ENCODE data around the gene NME7.
"Not testable (repeated sequence)": the region's sequence is repeated elsewhere in the genome, so short reads cannot be mapped to it uniquely, and the experiment has no call there.

Gene NME7

DNA sequence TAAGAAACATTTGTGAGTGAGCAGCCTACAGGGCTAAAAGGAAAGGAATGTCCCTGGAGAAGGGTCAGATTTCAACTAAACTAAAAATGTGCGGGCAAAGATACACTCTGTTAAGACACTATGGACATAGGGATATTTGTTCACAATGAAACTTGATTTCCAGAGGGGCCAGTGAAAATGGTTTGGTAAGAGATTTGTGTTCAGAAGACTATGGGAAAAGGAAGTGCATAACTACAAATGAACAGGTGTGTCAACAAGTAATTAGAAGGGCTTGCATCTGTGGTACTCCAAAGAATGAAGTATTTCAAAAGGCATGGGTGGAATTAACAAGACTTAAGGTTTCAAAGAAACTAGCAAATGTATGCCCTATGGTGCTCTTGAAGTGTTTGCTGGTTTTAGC lies 60.4 kb downstream of the NME7 start:
- H3K4me3 ChIP-seq (ENCODE audit: low read depth, low read length): no peak overlapping the region

- no peak overlapping the region for H3K4me3 ChIP-seq (ENCODE audit: low read depth, low read length)
Measured at GRCh38 chr1:169305948-169306347, 61.6 kb downstream of the NME7 start.

- no peak overlapping the region for H3K4me3 ChIP-seq (ENCODE audit: low read depth, low read length)
Measured at GRCh38 chr1:169305356-169305755, 62.2 kb downstream of the NME7 start.

DNA sequence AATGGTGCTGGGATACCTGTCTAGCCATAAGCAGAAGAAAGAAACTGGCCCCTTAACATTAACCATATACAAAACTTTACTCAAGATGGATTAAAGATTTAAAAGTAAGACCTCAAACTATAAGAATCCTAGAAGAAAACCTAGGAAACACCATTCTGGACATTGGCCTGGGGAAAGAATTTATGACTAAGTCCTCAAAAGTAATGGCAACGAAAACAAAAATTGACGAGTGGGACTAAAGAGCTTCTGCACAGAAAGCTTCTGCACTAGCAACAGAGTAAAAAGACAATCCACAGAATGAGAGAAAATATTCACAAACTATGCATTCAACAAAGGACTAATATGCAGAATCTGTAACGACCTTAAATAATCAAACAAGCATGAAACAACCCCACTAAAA lies 66.7 kb downstream of the NME7 start:
- H3K4me3 ChIP-seq (ENCODE audit: low read depth, low read length): no peak overlapping the region

DNA sequence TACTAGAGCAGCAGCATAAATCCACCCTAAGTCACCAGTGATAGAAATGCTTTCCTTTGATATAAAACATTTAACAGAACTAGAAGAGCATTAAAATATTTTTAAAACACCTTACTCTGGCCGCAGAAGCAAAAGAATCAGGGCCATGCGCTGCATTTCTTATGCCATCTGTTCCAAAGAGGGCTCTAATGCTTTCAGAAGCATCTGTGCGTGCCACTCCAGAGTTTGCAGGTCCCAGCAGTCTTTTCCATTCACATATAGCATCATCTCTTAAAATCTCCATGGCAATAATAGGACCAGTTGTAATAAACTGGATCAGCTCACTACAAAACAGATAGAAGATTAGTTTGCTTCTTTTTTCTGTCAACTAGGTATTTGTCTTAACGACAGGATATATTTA lies 69.2 kb downstream of the NME7 start:
- H3K4me3 ChIP-seq (ENCODE audit: low read depth, low read length): no peak overlapping the region

GRCh38 chr1:169295846-169296245 lies 71.8 kb downstream of the NME7 start:
- no peak overlapping the region for H3K4me3 ChIP-seq (ENCODE audit: low read depth, low read length)

- no peak overlapping the region for H3K4me3 ChIP-seq (ENCODE audit: low read depth, low read length)
Measured at GRCh38 chr1:169295425-169295824, 72.2 kb downstream of the NME7 start.

- H3K4me3 ChIP-seq (ENCODE audit: low read depth, low read length): no peak overlapping the region
Measured at GRCh38 chr1:169289016-169289415, 78.6 kb downstream of the NME7 start.

- no peak overlapping the region for H3K4me3 ChIP-seq (ENCODE audit: low read depth, low read length)
Measured at GRCh38 chr1:169288011-169288414, 79.6 kb downstream of the NME7 start.

DNA sequence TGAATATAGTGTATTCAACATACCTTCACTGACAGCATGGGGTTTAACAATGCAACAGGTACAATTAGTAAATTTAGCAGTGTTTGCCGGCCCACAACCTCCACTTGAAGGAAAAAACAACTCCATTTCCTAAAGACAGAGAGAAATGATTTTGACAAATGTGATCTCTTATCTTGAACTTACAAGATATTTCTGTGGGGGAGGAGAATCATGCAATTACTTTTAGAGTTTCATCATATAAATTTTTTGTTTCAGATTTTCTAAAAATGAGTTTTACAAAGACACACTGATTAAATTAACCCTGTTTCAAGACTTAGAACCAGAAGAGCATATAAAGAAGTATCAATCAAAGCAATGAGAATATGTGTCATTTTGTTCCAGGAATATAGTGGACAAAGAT lies 80.3 kb downstream of the NME7 start:
- no peak overlapping the region for H3K4me3 ChIP-seq (ENCODE audit: low read depth, low read length)

DNA sequence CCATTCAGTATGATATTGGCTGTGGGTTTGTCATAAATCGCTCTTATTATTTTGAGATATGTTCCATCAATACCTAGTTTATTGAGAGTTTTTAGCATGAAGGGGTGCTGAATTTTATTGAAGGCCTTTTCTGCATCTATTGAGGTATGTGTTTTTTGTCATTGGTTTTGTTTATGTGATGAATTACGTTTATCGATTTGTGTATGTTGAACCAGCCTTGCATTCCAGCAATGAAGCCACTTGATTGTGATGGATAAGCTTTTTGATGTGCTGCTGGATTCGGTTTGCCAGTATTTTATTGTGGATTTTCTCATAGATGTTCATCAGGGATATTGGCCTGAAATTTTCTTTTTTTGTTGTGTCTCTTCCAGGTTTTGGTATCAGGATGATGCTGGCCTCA lies 86.0 kb downstream of the NME7 start:
- not testable (repeated sequence) for H3K4me3 ChIP-seq (ENCODE audit: low read depth, low read length)

- H3K4me3 ChIP-seq (ENCODE audit: low read depth, low read length): no peak overlapping the region
Measured at GRCh38 chr1:169271098-169271497, 96.5 kb downstream of the NME7 start.

- no peak overlapping the region for H3K4me3 ChIP-seq (ENCODE audit: low read depth, low read length)
Measured at GRCh38 chr1:169266133-169266532, 101.5 kb downstream of the NME7 start.

- H3K4me3 ChIP-seq (ENCODE audit: low read depth, low read length): no peak overlapping the region
Measured at GRCh38 chr1:169263059-169263458, 104.5 kb downstream of the NME7 start.

GRCh38 chr1:169261884-169262283 lies 105.7 kb downstream of the NME7 start:
- H3K4me3 ChIP-seq (ENCODE audit: low read depth, low read length): no peak overlapping the region

- H3K4me3 ChIP-seq (ENCODE audit: low read depth, low read length): no peak overlapping the region
Measured at GRCh38 chr1:169260478-169261151, 107.0 kb downstream of the NME7 start.

DNA sequence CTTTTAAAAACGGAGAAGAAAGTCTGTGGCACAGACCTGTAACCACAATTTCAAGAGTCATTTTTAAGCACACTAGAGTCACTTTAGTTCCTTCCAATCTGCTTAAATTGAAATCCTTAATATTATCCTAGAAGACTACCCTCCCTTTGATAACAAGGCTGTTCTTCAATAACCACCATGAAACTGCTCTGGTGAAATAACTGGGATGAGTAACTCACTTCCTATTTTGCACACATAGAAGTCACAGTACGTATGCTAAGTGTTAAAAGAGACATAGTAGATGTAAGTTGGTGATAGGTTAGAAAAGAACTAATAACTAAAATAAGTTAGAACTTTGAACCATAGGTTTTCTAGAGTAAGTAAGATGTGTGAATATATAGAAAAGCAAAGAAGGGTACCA lies 107.8 kb downstream of the NME7 start:
- no peak overlapping the region for H3K4me3 ChIP-seq (ENCODE audit: low read depth, low read length)

DNA sequence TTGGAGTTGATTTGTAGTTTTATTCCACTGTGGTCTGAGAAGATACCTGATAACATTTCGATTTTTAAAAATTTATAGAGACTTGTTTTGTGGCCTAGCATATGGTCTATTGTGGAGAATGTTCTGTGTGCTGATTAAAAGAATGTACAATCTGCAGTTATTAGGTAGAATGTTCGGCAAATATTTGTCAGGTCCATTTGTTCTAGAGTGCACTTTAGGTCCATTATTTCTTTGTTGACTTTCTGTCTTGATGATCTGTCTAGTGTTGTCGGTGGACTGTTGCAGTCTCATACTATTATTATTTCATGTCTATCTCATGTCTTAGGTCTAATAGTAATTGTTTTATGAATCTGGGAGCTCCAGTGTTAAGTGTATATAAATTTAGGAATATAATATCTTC lies 116.8 kb downstream of the NME7 start:
- H3K4me3 ChIP-seq (ENCODE audit: low read depth, low read length): no peak overlapping the region

DNA sequence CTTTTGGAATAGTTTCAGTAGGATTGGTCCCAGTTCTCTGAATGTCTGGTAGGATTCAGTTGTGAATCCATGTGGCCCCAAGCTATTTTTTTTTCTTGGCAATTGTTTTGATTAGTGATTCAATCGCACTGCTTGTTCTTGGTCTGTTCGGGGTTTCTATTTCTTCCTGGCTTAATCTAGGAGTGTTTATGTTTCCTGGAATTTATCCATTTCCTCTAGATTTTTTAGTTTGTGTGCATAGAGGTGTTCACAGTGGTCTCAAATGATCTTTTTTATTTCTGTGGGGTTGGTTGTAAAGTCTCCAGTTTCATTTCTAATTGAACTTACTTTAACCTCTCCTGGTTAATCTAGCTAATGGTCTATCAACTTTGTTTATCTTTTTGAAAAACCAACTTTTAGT lies 117.6 kb downstream of the NME7 start:
- no peak overlapping the region for H3K4me3 ChIP-seq (ENCODE audit: low read depth, low read length)

DNA sequence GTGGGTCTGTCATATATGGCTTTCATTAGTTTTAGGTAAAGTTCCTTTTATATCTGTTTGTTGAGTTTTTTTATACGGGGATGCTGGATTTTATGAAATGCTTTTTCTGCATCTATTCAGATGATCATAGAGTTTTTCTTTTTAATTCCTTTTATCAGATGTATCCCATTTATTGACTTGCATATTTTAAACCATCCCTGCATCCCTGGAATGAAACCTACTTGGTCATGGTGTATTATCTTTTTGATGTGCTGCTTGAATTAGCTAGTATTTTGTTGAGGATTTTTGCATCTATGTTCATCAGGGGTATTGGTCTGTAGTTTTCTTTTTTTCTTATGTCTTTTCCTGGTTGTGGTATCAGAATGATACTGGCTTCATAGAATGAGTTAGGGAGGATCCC lies 118.0 kb downstream of the NME7 start:
- H3K4me3 ChIP-seq (ENCODE audit: low read depth, low read length): no peak overlapping the region

GRCh38 chr1:169245706-169246105 lies 121.9 kb downstream of the NME7 start:
- no peak overlapping the region for H3K4me3 ChIP-seq (ENCODE audit: low read depth, low read length)

DNA sequence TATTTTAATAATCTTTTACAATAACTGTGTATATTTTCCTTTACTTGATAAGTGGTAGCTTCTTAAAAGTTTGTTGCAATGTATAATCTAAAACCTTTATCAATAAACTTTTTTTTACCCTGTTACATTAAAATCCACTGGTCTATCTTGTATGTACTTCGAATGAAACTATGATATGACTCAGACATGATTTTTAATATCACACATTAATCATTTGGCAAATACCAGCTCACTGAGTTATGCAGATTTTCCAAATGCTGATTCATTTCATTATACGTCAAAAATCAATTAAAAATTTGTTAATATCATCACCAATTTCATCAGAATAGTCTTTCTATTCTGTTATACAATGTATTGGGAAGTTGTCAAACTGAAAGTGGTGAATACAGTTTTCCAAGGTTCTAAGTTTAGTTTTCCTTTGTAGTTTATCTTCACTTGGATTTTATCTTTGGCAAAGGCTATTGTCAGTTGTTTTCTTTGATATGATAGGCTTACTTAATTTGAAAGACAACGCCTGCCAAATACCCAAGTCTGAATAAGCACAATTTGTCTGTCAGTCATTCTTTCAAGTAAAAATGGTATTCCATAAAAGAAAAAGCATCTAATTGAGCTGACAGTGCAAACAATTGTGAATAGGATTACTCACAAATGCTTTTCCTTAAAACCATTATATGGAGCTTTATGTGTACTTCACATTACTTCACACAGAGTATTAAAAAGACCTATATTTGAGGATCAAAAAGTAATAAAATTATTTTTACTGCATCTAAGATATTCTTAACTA lies 127.0 kb downstream of the NME7 start:
- no peak overlapping the region for H3K4me3 ChIP-seq (ENCODE audit: low read depth, low read length)

GRCh38 chr1:169236880-169237279 lies 130.7 kb downstream of the NME7 start:
- H3K4me3 ChIP-seq (ENCODE audit: low read depth, low read length): no peak overlapping the region

Data from iPS-11a (cell line).